ENCODE measurements around the gene VSIG10L2.

GRCh38 chr11:125929445-125930075 lies 16.3 kb upstream of the VSIG10L2 start:
- TF ChIP-seq CTCF (conservative IDR thresholded peaks at IDR 0.05; ENCODE audit: low read depth, low read length) (no peak), EZH2 (IDR thresholded peaks at IDR 0.05; ENCODE audit: borderline replicate concordance, low read depth, low read length, poor library complexity, severe bottlenecking) (no peak)
